ENCODE data around the gene CDKL1. TPM values are rescaled to one million over a fixed set of nuclear protein-coding genes. Genes with fewer than 3 reads are reported as not detected.

Gene CDKL1
- total RNA-seq, 1 experiment from 2014 or later = 3.6 TPM

GRCh38 chr14:50389668-50390441, 6.8 kb downstream of the CDKL1 start:
- Mint-ChIP-seq H3K27me3 (ENCODE audit: low read depth) (no peaks in the 10 kb centered on the region; the same call in 1 of the 2 replicates), H3K36me3 (no peaks in the 10 kb centered on the region), H3K9me3 (no peaks in the 10 kb centered on the region), H3K4me1 (peaks cover 7% of the 10 kb centered on the region), H3K27ac (no peak overlapping the region), H3K4me3 (no peak overlapping the region)
- ATAC-seq (no peak), DNase-seq (ENCODE audit: low spot score) (no peak)
- POLR2A ChIA-PET = no interaction called here
- CTCF ChIA-PET = no interaction called here
- no peak for TF ChIP-seq MLX (CRISPR knock-in tag; IDR thresholded peaks at IDR 0.05)
- TF ChIP-seq ZNF281 (CRISPR knock-in tag; IDR thresholded peaks at IDR 0.05) = no peak
- no peak for TF ChIP-seq ATF3 (CRISPR knock-in tag; conservative IDR thresholded peaks at IDR 0.05)
- TF ChIP-seq ZNF396 (CRISPR knock-in tag; IDR thresholded peaks at IDR 0.05; ENCODE audit: borderline replicate concordance) = no peak
- no peak for TF ChIP-seq ATF1 (CRISPR knock-in tag; IDR thresholded peaks at IDR 0.05)
- TF ChIP-seq SMAD3 (CRISPR knock-in tag; IDR thresholded peaks at IDR 0.05; ENCODE audit: borderline replicate concordance) = no peak
- TF ChIP-seq CDX4 (CRISPR knock-in tag; IDR thresholded peaks at IDR 0.05; ENCODE audit: borderline replicate concordance) = no peak
- TF ChIP-seq ZNF317 (CRISPR knock-in tag; IDR thresholded peaks at IDR 0.05; ENCODE audit: borderline replicate concordance, low read depth) = no peak
- TF ChIP-seq AFF4 (CRISPR knock-in tag; IDR thresholded peaks at IDR 0.05; ENCODE audit: borderline replicate concordance) = no peak
- TF ChIP-seq TP53 (CRISPR knock-in tag; IDR thresholded peaks at IDR 0.05) = no peak

- DNase-seq (ENCODE audit: low spot score) = peak; percentile 32
- ATAC-seq = peak; percentile 91
- no peak overlapping the region for H3K4me3 Mint-ChIP-seq
- ChIA-PET POLR2A (no interaction called here), CTCF (interaction anchor here (0.5 to 1.5 kb wide), 7 partner anchors 15 to 521 kb away, joined by 3 to 4 read pairs (median 3); no protein-coding TSS in a partner anchor)
- H3K36me3 Mint-ChIP-seq = no peaks in the 10 kb centered on the region
- H3K4me1 Mint-ChIP-seq = peaks cover 7% of the 10 kb centered on the region
- no peaks in the 10 kb centered on the region for H3K27me3 Mint-ChIP-seq (ENCODE audit: low read depth)
- no peaks in the 10 kb centered on the region for H3K9me3 Mint-ChIP-seq
- H3K27ac Mint-ChIP-seq = no peak overlapping the region
- TF ChIP-seq MAX (CRISPR knock-in tag; IDR thresholded peaks at IDR 0.05) (peak; percentile 30; the same call in 1 of the 2 replicates), ERG (CRISPR knock-in tag; IDR thresholded peaks at IDR 0.05) (no peak)
These were observed 8.3 kb downstream of the CDKL1 start for GRCh38 chr14:50388256-50388931.

Measured in WTC11 (cell line).